KOPT-K1 (cell line): ENCODE measurements around the gene HOXB5.

Experiments used
- H3K27ac ChIP-seq: fragments of 200-600 bp; sonication (generic); 2 replicates; pipeline ENCODE4 v1.5.1; 2016; ENCODE audit warnings: antibody characterized with exemption, mild to moderate bottlenecking, low read depth, low read length; ENCODE audit not compliant: poor library complexity, severe bottlenecking
- H3K36me3 ChIP-seq: fragments of 200-600 bp; sonication (generic); 2 replicates; pipeline ENCODE4 v1.5.1; 2017; ENCODE audit warnings: antibody characterized with exemption, mild to moderate bottlenecking, low read length, moderate library complexity; ENCODE audit not compliant: insufficient read depth
- H3K9me3 ChIP-seq: fragments of 200-600 bp; sonication (generic); 2 replicates; pipeline ENCODE4 v1.5.1; 2017; ENCODE audit warnings: antibody characterized with exemption, low read length, mild to moderate bottlenecking; ENCODE audit not compliant: insufficient read depth, poor library complexity, severe bottlenecking

Gene HOXB5

GRCh38 chr17:48544349-48545021, 49.1 kb downstream of the HOXB5 start:
- no peaks in the 10 kb centered on the region for H3K36me3 ChIP-seq
- peak overlapping the region; percentile 47 for H3K27ac ChIP-seq
- no peaks in the 10 kb centered on the region for H3K9me3 ChIP-seq

GRCh38 chr17:48543854-48544348, 49.7 kb downstream of the HOXB5 start:
- no peaks in the 10 kb centered on the region for H3K9me3 ChIP-seq
- peak overlapping the region; percentile 47 for H3K27ac ChIP-seq

GRCh38 chr17:48543107-48543853, 50.3 kb downstream of the HOXB5 start:
- no peaks in the 10 kb centered on the region for H3K36me3 ChIP-seq
- no peaks in the 10 kb centered on the region for H3K9me3 ChIP-seq
- peak overlapping the region; percentile 18 for H3K27ac ChIP-seq

More at GRCh38 chr17:48543854-48544348, 49.7 kb downstream of the HOXB5 start:
- H3K36me3 ChIP-seq: no peaks in the 10 kb centered on the region

GRCh38 chr17:48542698-48543106, 50.9 kb downstream of the HOXB5 start:
- no peaks in the 10 kb centered on the region for H3K9me3 ChIP-seq
- H3K36me3 ChIP-seq: no peaks in the 10 kb centered on the region
- no peak overlapping the region for H3K27ac ChIP-seq

GRCh38 chr17:48542114-48542656, 51.4 kb downstream of the HOXB5 start:
- no peaks in the 10 kb centered on the region for H3K9me3 ChIP-seq
- no peak overlapping the region for H3K27ac ChIP-seq
- no peaks in the 10 kb centered on the region for H3K36me3 ChIP-seq

- no peaks in the 10 kb centered on the region for H3K36me3 ChIP-seq
- H3K27ac ChIP-seq: no peak overlapping the region
- H3K9me3 ChIP-seq: no peaks in the 10 kb centered on the region
Measured at GRCh38 chr17:48541577-48542113, 51.9 kb downstream of the HOXB5 start.
